IPS-18a (cell line): ENCODE results near the gene ATL3.
"Not testable (repeated sequence)": the region's sequence is repeated elsewhere in the genome, so short reads cannot be mapped to it uniquely, and the experiment has no call there.

Source experiments
- H3K27ac ChIP-seq: one replicate; pipeline ENCODE4 v1.5.1; 2013; ENCODE audit warnings: low read length
- H3K27me3 ChIP-seq: one replicate; pipeline ENCODE4 v1.6.1; 2013; ENCODE audit warnings: mild to moderate bottlenecking, low read length; ENCODE audit not compliant: control insufficient read depth, insufficient read depth
- H3K36me3 ChIP-seq: one replicate; pipeline ENCODE4 v1.6.1; 2013; ENCODE audit warnings: low read depth, low read length; ENCODE audit not compliant: control insufficient read depth
- H3K4me1 ChIP-seq: one replicate; pipeline ENCODE4 v1.6.1; 2013; ENCODE audit warnings: low read depth, low read length; ENCODE audit not compliant: control insufficient read depth
- H3K4me3 ChIP-seq: one replicate; pipeline ENCODE4 v1.5.1; 2013; ENCODE audit warnings: low read length
- H3K9ac ChIP-seq: one replicate; pipeline ENCODE4 v1.6.1; 2013; ENCODE audit warnings: mild to moderate bottlenecking, low read length, moderate library complexity
- H3K9me3 ChIP-seq: one replicate; pipeline ENCODE4 v1.6.1; 2013; ENCODE audit warnings: low read depth, low read length; ENCODE audit not compliant: control insufficient read depth

Gene ATL3

GRCh38 chr11:63614136-63614671 is 57.0 kb downstream of the ATL3 start, which contains the start of gene PLAAT3:
TSS of gene PLAAT3 (minus strand) at chr11:63614433. CDS start at chr11:63614014, 419 bp downstream.
- H3K27ac ChIP-seq, result no peak within 1 kb of the TSS
- peaks cover 36% of the 10 kb centered on the region for H3K27me3 ChIP-seq
- peak within 1 kb of the TSS; percentile 24 for H3K9ac ChIP-seq
- peak within 1 kb of the TSS; percentile 58 for H3K4me3 ChIP-seq
- no peaks in the 10 kb centered on the region for H3K36me3 ChIP-seq
- peaks cover 23% of the 10 kb centered on the region for H3K4me1 ChIP-seq
- H3K9me3 ChIP-seq, result no peaks in the 10 kb centered on the region

- no peaks in the 10 kb centered on the region for H3K9me3 ChIP-seq
- no peaks in the 10 kb centered on the region for H3K36me3 ChIP-seq
- peaks cover 23% of the 10 kb centered on the region for H3K4me1 ChIP-seq
- peaks cover 37% of the 10 kb centered on the region for H3K27me3 ChIP-seq
- peak overlapping the region; percentile 24 for H3K9ac ChIP-seq
- H3K27ac ChIP-seq, result no peak overlapping the region
- peak overlapping the region; percentile 58 for H3K4me3 ChIP-seq
These were observed 57.5 kb downstream of the ATL3 start for GRCh38 chr11:63613517-63614135.

- Histone ChIP-seq H3K27ac (no peak overlapping the region), H3K36me3 (no peaks in the 10 kb centered on the region)
These were observed 59.0 kb downstream of the ATL3 start for GRCh38 chr11:63612181-63612580.

GRCh38 chr11:63611395-63611747 is 59.8 kb downstream of the ATL3 start:
- Histone ChIP-seq H3K4me1 (peaks cover 23% of the 10 kb centered on the region), H3K9me3 (no peaks in the 10 kb centered on the region), H3K27me3 (peaks cover 37% of the 10 kb centered on the region), H3K9ac (no peak overlapping the region), H3K27ac (no peak overlapping the region), H3K4me3 (peak overlapping the region; percentile 42), H3K36me3 (no peaks in the 10 kb centered on the region)

More at GRCh38 chr11:63612181-63612580, 59.0 kb downstream of the ATL3 start:
- no peak overlapping the region for H3K4me3 ChIP-seq
- H3K4me1 ChIP-seq, result peaks cover 23% of the 10 kb centered on the region
- H3K9me3 ChIP-seq, result no peaks in the 10 kb centered on the region
- peaks cover 37% of the 10 kb centered on the region for H3K27me3 ChIP-seq
- no peak overlapping the region for H3K9ac ChIP-seq

GRCh38 chr11:63610604-63611394 is 60.4 kb downstream of the ATL3 start:
- peaks cover 37% of the 10 kb centered on the region for H3K27me3 ChIP-seq
- no peak overlapping the region for H3K27ac ChIP-seq
- H3K9me3 ChIP-seq, result no peaks in the 10 kb centered on the region
- H3K4me1 ChIP-seq, result peaks cover 23% of the 10 kb centered on the region
- no peaks in the 10 kb centered on the region for H3K36me3 ChIP-seq
- no peak overlapping the region for H3K9ac ChIP-seq
- H3K4me3 ChIP-seq, result peak overlapping the region; percentile 42

- Histone ChIP-seq H3K36me3 (no peaks in the 10 kb centered on the region), H3K4me1 (peaks cover 23% of the 10 kb centered on the region), H3K27me3 (peaks cover 37% of the 10 kb centered on the region), H3K27ac (no peak overlapping the region), H3K9me3 (no peaks in the 10 kb centered on the region), H3K9ac (no peak overlapping the region), H3K4me3 (peak overlapping the region; percentile 42)
These were observed 61.1 kb downstream of the ATL3 start for GRCh38 chr11:63609971-63610580.

- Histone ChIP-seq H3K36me3 (no peaks in the 10 kb centered on the region), H3K9ac (no peak overlapping the region), H3K4me3 (no peak overlapping the region), H3K27ac (no peak overlapping the region), H3K27me3 (peaks cover 37% of the 10 kb centered on the region), H3K9me3 (no peaks in the 10 kb centered on the region), H3K4me1 (peaks cover 23% of the 10 kb centered on the region)
These were observed 61.6 kb downstream of the ATL3 start for GRCh38 chr11:63609536-63609935.

- no peak overlapping the region for H3K27ac ChIP-seq
- H3K4me1 ChIP-seq, result peaks cover 23% of the 10 kb centered on the region
- no peak overlapping the region for H3K4me3 ChIP-seq
These were observed 62.5 kb downstream of the ATL3 start for GRCh38 chr11:63608353-63609345.

GRCh38 chr11:63603180-63603518 is 68.0 kb downstream of the ATL3 start:
- Histone ChIP-seq H3K36me3 (no peaks in the 10 kb centered on the region), H3K4me1 (peaks cover 4% of the 10 kb centered on the region), H3K27me3 (no peaks in the 10 kb centered on the region), H3K9ac (no peak overlapping the region), H3K27ac (no peak overlapping the region), H3K4me3 (no peak overlapping the region), H3K9me3 (no peaks in the 10 kb centered on the region)

More at GRCh38 chr11:63608353-63609345, 62.5 kb downstream of the ATL3 start:
- Histone ChIP-seq H3K9ac (no peak overlapping the region), H3K27me3 (peaks cover 37% of the 10 kb centered on the region), H3K36me3 (no peaks in the 10 kb centered on the region), H3K9me3 (no peaks in the 10 kb centered on the region)

GRCh38 chr11:63602290-63603179 is 68.6 kb downstream of the ATL3 start:
- not testable (repeated sequence) for H3K27me3 ChIP-seq, H3K9me3 ChIP-seq, H3K4me3 ChIP-seq, H3K27ac ChIP-seq, H3K9ac ChIP-seq, H3K4me1 ChIP-seq, H3K36me3 ChIP-seq
